NCI-H187 treated with DMSO at 0.1 percent for 48 hours (cell line): ENCODE measurements around the gene ATRN.
"Not testable (repeated sequence)": the region's sequence is repeated elsewhere in the genome, so short reads cannot be mapped to it uniquely, and the experiment has no call there.

ENCODE experiments used
- DNase-seq: peaks from one replicate; lab custom pipeline; 2025; lab: John Stamatoyannopoulos, UW

ATRN gene

DNA sequence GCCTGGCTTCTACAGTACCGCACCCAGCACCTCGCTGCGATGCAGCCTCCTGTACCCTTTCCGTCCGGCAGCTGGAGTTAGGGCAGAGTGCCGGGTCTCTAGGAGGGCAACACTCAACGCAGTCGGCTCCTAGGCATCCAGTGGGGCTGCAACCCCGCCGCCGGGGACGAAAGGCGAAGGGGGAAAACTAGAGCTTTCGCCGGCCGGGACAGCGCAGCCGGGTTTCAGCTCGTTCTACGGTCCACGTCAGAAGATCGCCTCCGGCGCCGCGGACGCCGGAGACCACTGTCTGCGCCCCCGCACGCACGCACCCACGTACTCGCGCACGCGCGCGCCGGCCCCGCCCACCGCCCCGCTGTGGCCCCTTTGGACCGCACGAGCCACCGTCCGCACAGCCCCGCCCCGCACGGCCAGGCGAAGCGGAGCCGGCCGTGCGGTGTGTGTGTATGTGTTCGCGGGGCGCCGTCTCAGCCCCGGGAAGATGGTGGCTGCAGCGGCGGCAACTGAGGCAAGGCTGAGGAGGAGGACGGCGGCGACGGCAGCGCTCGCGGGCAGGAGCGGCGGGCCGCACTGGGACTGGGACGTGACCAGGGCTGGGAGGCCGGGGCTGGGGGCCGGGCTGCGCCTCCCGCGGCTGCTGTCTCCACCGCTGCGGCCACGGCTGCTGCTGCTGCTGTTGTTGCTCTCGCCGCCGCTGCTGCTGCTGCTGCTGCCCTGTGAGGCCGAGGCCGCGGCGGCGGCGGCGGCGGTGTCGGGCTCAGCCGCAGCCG, at the start of gene ATRN:
ATRN (plus strand) TSS at position 392 of the 770 bp plus-strand sequence; CDS start at position 482, 90 bp downstream.
- DNase-seq = no peak

GRCh38 chr20:3421985-3422384, 48.8 kb upstream of the ATRN start:
- no peak for DNase-seq

- DNase-seq = no peak
These were observed 47.7 kb upstream of the ATRN start for GRCh38 chr20:3423126-3423525.

GRCh38 chr20:3426766-3427165, 44.1 kb upstream of the ATRN start:
- not testable (repeated sequence) for DNase-seq

GRCh38 chr20:3430376-3431069, 40.3 kb upstream of the ATRN start:
- no peak for DNase-seq

- no peak for DNase-seq
These were observed 39.7 kb upstream of the ATRN start for GRCh38 chr20:3431109-3431508.

GRCh38 chr20:3432844-3433243, 38.0 kb upstream of the ATRN start:
- no peak for DNase-seq

DNA sequence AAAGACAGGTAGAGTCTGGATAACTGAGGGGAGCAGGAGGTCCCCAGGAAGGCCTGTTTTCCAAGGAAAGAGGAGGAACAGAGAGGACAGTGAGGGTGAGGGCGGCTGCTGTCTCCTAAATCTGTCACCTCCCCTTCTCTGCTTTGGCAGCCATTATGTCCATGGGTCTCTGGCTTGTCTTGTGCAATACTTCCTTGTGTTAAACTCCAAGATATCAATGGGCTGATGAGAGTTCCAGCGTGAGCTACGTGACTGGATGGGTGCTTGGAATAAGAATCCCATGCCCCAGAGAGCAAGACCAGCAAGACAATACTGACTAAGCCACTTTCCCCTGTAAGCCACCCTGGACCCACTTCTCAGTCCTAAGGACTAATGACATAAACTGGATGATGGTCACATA, 37.1 kb upstream of the ATRN start:
- DNase-seq = no peak

GRCh38 chr20:3434232-3434631, 36.6 kb upstream of the ATRN start:
- DNase-seq = no peak

GRCh38 chr20:3436864-3437574, 33.8 kb upstream of the ATRN start:
- DNase-seq = no peak

- DNase-seq = no peak
These were observed 24.0 kb upstream of the ATRN start for GRCh38 chr20:3446779-3447178.

GRCh38 chr20:3447321-3447720, 23.5 kb upstream of the ATRN start:
- DNase-seq = no peak

DNA sequence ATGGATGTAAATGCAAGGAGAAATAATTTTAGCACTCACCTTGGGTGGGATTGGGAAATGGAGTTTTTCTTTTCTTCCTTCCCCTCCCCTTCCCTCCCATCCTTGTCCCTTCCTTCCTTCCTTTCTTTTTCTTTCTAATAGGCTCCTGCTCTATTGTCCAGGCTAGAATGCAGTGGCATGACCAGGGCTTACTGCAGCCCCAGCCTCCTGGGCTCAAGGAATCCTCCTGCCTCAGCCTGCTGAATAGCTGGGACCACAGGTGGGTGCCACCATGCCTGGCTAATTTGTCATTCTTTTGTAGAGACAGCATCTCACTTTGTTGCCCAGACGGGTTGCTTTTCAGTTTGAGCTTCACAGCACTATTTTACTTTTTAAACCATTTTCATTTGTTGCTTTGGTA, 21.5 kb upstream of the ATRN start:
- DNase-seq = no peak

- no peak for DNase-seq
These were observed 18.7 kb upstream of the ATRN start for GRCh38 chr20:3452136-3452535.

DNA sequence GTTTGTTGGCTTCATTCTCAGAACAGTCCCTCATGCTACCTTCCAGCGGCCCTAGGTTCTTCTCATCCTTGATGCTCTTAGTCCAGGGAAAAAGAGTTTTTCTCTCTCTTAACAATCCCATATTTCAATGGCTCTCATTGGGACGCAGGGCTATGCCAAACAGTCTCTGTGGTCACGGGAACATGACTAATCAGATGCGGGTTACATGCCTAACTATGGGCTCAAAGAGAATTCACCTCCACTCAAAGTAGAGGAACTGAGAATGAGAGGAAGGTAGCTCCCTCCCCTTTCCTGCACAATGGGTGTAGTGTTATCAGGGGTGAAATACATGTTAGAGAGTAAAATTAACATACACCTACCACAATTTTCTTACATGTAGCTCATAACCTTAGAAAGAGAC, 18.1 kb upstream of the ATRN start:
- DNase-seq = no peak

- no peak for DNase-seq
These were observed 16.0 kb upstream of the ATRN start for GRCh38 chr20:3454831-3455230.

DNA sequence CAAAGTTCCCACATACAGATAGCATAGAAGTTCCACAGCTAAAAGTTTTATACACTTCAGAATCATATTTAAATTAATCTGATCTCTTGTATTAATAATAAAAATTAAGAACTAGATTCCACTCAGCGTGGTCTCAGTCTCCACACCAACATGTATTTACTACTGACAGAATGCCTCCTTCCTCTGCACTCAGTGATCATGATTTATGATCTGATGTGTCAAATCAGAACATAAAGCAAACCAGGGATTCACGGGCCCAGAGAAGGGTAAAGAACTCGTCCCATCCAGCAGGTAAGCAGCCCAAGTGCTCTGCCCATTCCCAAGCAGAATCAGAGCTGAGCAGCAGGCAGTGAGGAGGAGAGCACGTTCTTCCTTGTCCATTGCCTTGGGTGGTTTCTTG, 14.2 kb upstream of the ATRN start:
- DNase-seq = no peak

- DNase-seq = no peak
These were observed 10.9 kb upstream of the ATRN start for GRCh38 chr20:3459881-3460307.

DNA sequence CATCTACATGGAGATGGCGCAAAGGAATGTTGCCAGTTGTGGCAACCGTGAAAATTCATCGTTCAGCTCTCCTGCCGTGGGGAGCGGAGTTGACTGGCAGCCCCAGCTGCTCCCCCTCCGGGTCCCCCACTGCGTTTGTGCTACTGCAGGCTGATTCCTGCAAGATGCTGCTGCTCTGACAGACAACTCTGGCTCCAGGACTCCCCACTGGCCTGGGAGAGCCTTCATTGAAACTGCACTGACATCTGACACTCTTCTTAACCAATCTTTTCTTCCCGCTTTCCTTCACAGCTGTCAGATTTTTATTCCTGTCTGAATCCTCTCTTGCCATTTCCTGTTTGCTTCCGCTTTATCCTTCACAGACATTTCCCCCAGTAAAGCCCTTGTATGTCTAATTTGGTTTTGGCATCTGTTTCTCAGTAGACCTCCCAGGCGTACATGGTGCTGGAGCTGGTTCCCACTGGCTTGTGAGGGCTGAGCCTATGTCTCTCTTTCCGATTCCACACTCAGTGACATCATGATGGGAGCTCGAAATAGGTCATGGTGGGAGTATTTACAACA, 9.5 kb upstream of the ATRN start:
- DNase-seq = no peak

- no peak for DNase-seq
These were observed 8.7 kb upstream of the ATRN start for GRCh38 chr20:3461911-3462677.

DNA sequence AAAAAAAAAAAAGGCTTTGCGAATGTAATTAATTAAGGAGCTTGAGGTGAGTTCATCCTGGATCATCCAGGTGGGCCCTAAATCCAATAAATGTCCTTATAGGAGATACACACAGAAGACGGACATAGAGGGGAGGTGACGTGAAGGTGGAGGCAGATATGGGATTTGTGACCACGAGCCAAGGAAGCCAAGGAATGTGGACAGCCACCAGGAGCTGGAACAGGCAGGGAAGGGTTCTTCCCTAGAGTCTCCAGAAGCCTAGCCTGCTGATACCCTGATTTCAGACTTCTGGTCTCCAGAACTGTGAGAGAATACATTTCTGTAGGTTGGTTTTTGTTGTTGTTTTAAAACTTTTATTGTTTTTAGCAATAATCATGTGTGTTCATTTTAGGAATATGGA, 6.7 kb upstream of the ATRN start:
- DNase-seq = no peak

GRCh38 chr20:3465301-3465700, 5.5 kb upstream of the ATRN start:
- no peak for DNase-seq
